HL-60/S4 treated with retinoic acid at 250 ng/mL for 4 days and 3 days (cell line): Measurements from ENCODE around the gene NGEF.

Source experiments
- in situ Hi-C: fragments of 300-500 bp; cut with MboI; formaldehyde crosslinking; loops from 2 replicates; pipeline ENCODE4 v1.7.0; 2022; ENCODE audit warnings: low sequenced_read_pairs

The NGEF gene

GRCh38 chr2:232873909-232874641 lies 139.0 kb downstream of the NGEF start:
- in situ Hi-C loops, result loop anchor here (25.0 kb wide), 1 partner anchor 388 kb away; the partner anchor contains the start of gene ATG16L1

GRCh38 chr2:232873292-232873908 lies 139.7 kb downstream of the NGEF start:
- in situ Hi-C loops, result loop anchor here (25.0 kb wide), 1 partner anchor 389 kb away; the partner anchor contains the start of gene ATG16L1

- in situ Hi-C loops, result loop anchor here (25.0 kb wide), 1 partner anchor 389 kb away; the partner anchor contains the start of gene ATG16L1
Observed at GRCh38 chr2:232872826-232873225, 140.2 kb downstream of the NGEF start.

- in situ Hi-C loops, result loop anchor here (25.0 kb wide), 1 partner anchor 390 kb away; the partner anchor contains the start of gene ATG16L1
Observed at GRCh38 chr2:232871835-232872736, 141.0 kb downstream of the NGEF start.

GRCh38 chr2:232871418-232871834 lies 141.6 kb downstream of the NGEF start:
- in situ Hi-C loops, result loop anchor here (25.0 kb wide), 1 partner anchor 391 kb away; the partner anchor contains the start of gene ATG16L1

- in situ Hi-C loops, result loop anchor here (25.0 kb wide), 1 partner anchor 391 kb away; the partner anchor contains the start of gene ATG16L1
Observed at GRCh38 chr2:232870766-232871371, 142.2 kb downstream of the NGEF start.

- in situ Hi-C loops, result loop anchor here (25.0 kb wide), 1 partner anchor 392 kb away; the partner anchor contains the start of gene ATG16L1
Observed at GRCh38 chr2:232870018-232870765, 142.9 kb downstream of the NGEF start, which contains the start of gene SNORC. SNORC (plus strand) TSS chr2:232870264; CDS start chr2:232870342, 78 bp downstream.

- in situ Hi-C loops, result loop anchor here (25.0 kb wide), 1 partner anchor 393 kb away; the partner anchor contains the start of gene ATG16L1
Observed at GRCh38 chr2:232869138-232870017, 143.7 kb downstream of the NGEF start.

- in situ Hi-C loops, result loop anchor here (25.0 kb wide), 1 partner anchor 396 kb away; the partner anchor contains the start of gene ATG16L1
Observed at GRCh38 chr2:232866104-232866503, 147.0 kb downstream of the NGEF start.

- in situ Hi-C loops, result loop anchor here (25.0 kb wide), 1 partner anchor 397 kb away; the partner anchor contains the start of gene ATG16L1
Observed at GRCh38 chr2:232865165-232865564, 147.9 kb downstream of the NGEF start.

- in situ Hi-C loops, result loop anchor here (25.0 kb wide), 1 partner anchor 398 kb away; the partner anchor contains the start of gene ATG16L1
Observed at GRCh38 chr2:232863996-232864395, 149.1 kb downstream of the NGEF start.

- in situ Hi-C loops, result loop anchor here (25.0 kb wide), 1 partner anchor 401 kb away; the partner anchor contains the start of gene ATG16L1
Observed at GRCh38 chr2:232861353-232861752, 151.7 kb downstream of the NGEF start.

GRCh38 chr2:232860593-232861241 lies 152.3 kb downstream of the NGEF start:
- in situ Hi-C loops, result loop anchor here (25.0 kb wide), 1 partner anchor 402 kb away; the partner anchor contains the start of gene ATG16L1

GRCh38 chr2:232859385-232859916 lies 153.6 kb downstream of the NGEF start:
- in situ Hi-C loops, result loop anchor here (25.0 kb wide), 1 partner anchor 403 kb away; the partner anchor contains the start of gene ATG16L1

- in situ Hi-C loops, result loop anchor here (25.0 kb wide), 1 partner anchor 405 kb away; the partner anchor contains the start of gene ATG16L1
Observed at GRCh38 chr2:232857158-232857563, 155.9 kb downstream of the NGEF start.

GRCh38 chr2:232854082-232854481 lies 159.0 kb downstream of the NGEF start:
- in situ Hi-C loops, result loop anchor here (25.0 kb wide), 1 partner anchor 408 kb away; the partner anchor contains the start of gene ATG16L1

GRCh38 chr2:232852676-232853075 lies 160.4 kb downstream of the NGEF start:
- in situ Hi-C loops, result loop anchor here (25.0 kb wide), 1 partner anchor 410 kb away; the partner anchor contains the start of gene ATG16L1
